Thoracic aorta (tissue), 2 donors: Measurements from ENCODE around the gene RBKS. TPM values are rescaled to one million over a fixed set of nuclear protein-coding genes. Genes with fewer than 3 reads are reported as not detected.
A peak's percentile ranks its signal among the peaks of the same experiment; 100 is the strongest.

Experiments used
- ATAC-seq: fragments of 150-250 bp; one replicate; pipeline ENCODE4 v1.8.0; 2017; ENCODE audit warnings: low read depth; ENCODE audit not compliant: insufficient number of reproducible peaks, low FRiP score
- DNase-seq: peaks from one replicate; pipeline ENCODE4 v3.0.0-alpha.2; 2020; ENCODE audit warnings: low spot score
- H3K27ac ChIP-seq, 2 donors: fragments of 200-600 bp; sonication (generic); 1 replicate in 1 of 2; 2 replicates in 1 of 2; pipeline ENCODE4 v1.5.1; 2016; ENCODE audit warnings: mild to moderate bottlenecking in 2 of 2, moderate library complexity in 2 of 2
- H3K27me3 ChIP-seq: fragments of 200-600 bp; sonication (generic); replicated peaks from 2 replicates; pipeline ENCODE4 v1.6.0; 2016; ENCODE audit warnings: mild to moderate bottlenecking; ENCODE audit not compliant: insufficient read depth
- H3K36me3 ChIP-seq: fragments of 200-600 bp; sonication (generic); one replicate; pipeline ENCODE4 v1.5.1; 2016
- H3K4me1 ChIP-seq, 2 donors: fragments of 200-600 bp; sonication (generic); 1 replicate in 1 of 2; 2 replicates in 1 of 2; pipeline versions ENCODE4 v1.5.1 to v1.6.0; 2016; ENCODE audit warnings: low read depth in 2 of 2, mild to moderate bottlenecking in 1 of 2; ENCODE audit not compliant: control insufficient read depth in 1 of 2
- H3K4me3 ChIP-seq: fragments of 200-600 bp; sonication (generic); 2 replicates; pipeline ENCODE4 v1.5.1; 2016; ENCODE audit warnings: mild to moderate bottlenecking
- H3K9me3 ChIP-seq: fragments of 200-600 bp; sonication (generic); 2 replicates; pipeline ENCODE4 v1.5.1; 2016
- CTCF ChIP-seq: fragments of 200-600 bp; sonication (generic); IDR thresholded peaks from one replicate; pipeline ENCODE4 v1.5.1; 2019; ENCODE audit warnings: antibody characterized with exemption
- total RNA-seq, 2 donors: library from RNA; depleted of rRNA; stranded (reverse); fragments of >200 nt; gene quantifications; one replicate each; pipeline versions ENCODE4 v1.1.0 to v1.2.3, GENCODE V29; 2016

RBKS gene
- total RNA-seq, 2 donors from 2014 or later, result 3.1 to 5.0 TPM

DNA sequence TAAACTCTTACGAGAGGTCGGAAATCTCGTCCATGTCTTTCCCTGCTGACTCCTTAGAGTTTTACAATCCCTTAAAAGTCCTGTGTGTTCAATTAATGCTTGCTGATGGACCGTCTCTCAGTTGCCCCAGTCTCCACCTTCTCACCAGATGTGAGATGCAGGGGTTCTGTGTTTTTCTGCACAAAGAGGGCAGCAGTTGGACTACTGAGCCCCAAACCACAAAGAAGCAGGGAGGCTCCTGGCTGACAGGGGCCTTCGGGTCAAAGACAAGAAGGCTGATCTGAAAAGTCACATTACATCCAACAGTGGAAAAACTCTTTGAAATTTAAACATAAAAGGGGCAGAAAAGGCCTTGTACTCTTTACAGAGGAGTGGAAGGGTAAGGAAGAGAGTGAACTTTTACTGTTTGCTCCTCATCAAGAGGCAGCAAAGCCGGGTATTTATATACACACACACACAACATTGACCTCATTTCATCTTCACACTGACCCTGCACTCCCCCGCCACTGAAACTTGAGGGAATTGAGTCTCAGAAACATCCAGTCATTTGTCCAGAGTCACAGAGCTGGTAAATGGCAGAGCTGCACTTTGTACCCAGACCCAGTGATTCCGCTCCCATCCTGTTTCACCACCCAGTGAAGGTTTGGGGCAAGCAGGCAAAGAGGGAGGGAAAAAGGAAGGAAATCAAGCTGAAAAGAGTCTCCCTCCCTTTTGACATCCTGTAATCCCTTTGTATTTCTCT lies 94.9 kb downstream of the RBKS start:
- peaks cover 35 to 53% of the 10 kb centered on the region in 2 donors for H3K4me1 ChIP-seq
- H3K27me3 ChIP-seq, result no peaks in the 10 kb centered on the region
- H3K9me3 ChIP-seq, result no peaks in the 10 kb centered on the region
- DNase-seq, result no peak
- ATAC-seq, result peak; percentile 1
- H3K27ac ChIP-seq, result peak overlapping the region; percentile 88 to 98
- no peaks in the 10 kb centered on the region for H3K36me3 ChIP-seq
- no peak for TF ChIP-seq CTCF
- H3K4me3 ChIP-seq, result peak overlapping the region; percentile 11

- Histone ChIP-seq H3K36me3 (no peaks in the 10 kb centered on the region), H3K9me3 (no peaks in the 10 kb centered on the region), H3K27me3 (no peaks in the 10 kb centered on the region), H3K4me3 (no peak overlapping the region), H3K27ac (no peak overlapping the region), H3K4me1 (peaks cover 20 to 28% of the 10 kb centered on the region in 2 donors)
- no peak for DNase-seq
- ATAC-seq, result no peak
- no peak for TF ChIP-seq CTCF
Measured at GRCh38 chr2:27792759-27793158, 97.4 kb downstream of the RBKS start.

DNA sequence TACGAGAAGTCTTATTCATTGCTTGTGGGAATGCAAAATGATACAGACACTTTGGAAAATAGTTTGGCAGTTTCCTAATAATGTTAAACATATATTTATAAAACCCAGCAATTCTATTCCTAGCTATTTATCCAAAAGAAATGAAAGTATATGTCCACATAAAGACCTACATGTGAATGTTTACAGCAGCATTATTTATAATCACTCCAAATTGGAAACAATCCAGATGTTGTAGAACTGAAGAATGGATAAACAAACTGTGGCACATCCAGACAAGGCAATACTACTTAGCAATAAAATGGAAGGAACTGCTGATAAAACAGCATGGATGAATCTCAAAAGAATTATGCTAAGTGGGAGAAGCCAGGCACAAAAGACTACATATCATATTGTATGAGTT lies 99.4 kb downstream of the RBKS start:
- no peak for TF ChIP-seq CTCF
- ATAC-seq, result no peak
- H3K27me3 ChIP-seq, result no peaks in the 10 kb centered on the region

GRCh38 chr2:27782701-27783100 lies 107.5 kb downstream of the RBKS start:
- Histone ChIP-seq H3K4me3 (no peak overlapping the region), H3K9me3 (no peaks in the 10 kb centered on the region), H3K27ac (no peak overlapping the region), H3K27me3 (no peaks in the 10 kb centered on the region), H3K36me3 (no peaks in the 10 kb centered on the region), H3K4me1 (peaks cover 11 to 35% of the 10 kb centered on the region in 2 donors)
- TF ChIP-seq CTCF, result no peak
- no peak for DNase-seq
- ATAC-seq, result no peak

More for the DNA sequence above, 99.4 kb downstream of the RBKS start:
- H3K36me3 ChIP-seq, result no peaks in the 10 kb centered on the region
- H3K9me3 ChIP-seq, result no peaks in the 10 kb centered on the region
- no peak overlapping the region for H3K4me3 ChIP-seq
- H3K4me1 ChIP-seq, result peaks cover 6 to 11% of the 10 kb centered on the region in 2 donors
- H3K27ac ChIP-seq, result no peak overlapping the region
- DNase-seq, result no peak

DNA sequence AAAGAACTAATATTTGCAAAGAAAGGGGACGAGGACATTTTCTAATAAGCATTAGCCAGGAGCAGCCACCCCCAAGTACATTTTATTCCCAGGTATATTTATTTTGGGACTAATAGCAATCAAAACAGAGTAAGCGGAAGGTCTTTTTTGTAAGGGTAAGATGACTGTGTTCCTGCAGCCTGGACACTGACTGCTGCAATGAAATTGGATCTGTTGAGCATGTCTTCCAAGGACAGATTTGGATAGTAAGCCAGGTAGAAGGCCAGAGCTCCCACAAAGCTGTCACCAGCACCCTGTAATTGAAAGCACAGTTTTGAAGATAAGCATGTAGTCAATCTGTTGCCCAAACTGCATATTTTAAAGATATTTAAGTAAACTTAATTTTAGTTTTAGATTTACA lies 108.7 kb downstream of the RBKS start:
- DNase-seq, result no peak
- H3K27ac ChIP-seq, result no peak overlapping the region
- no peaks in the 10 kb centered on the region for H3K9me3 ChIP-seq
- H3K36me3 ChIP-seq, result peaks cover 2% of the 10 kb centered on the region
- no peak for ATAC-seq
- peaks cover 14 to 42% of the 10 kb centered on the region in 2 donors for H3K4me1 ChIP-seq
- TF ChIP-seq CTCF, result no peak
- no peaks in the 10 kb centered on the region for H3K27me3 ChIP-seq
- H3K4me3 ChIP-seq, result no peak overlapping the region
